IPS-11a (cell line): Measurements from ENCODE around the gene CGB1.
A peak's percentile ranks its signal among the peaks of the same experiment; 100 is the strongest.
"Not testable (repeated sequence)": the region's sequence is repeated elsewhere in the genome, so short reads cannot be mapped to it uniquely, and the experiment has no call there.

Source experiments
- H3K4me3 ChIP-seq: one replicate; pipeline ENCODE4 v1.5.1; 2013; ENCODE audit warnings: low read depth, low read length, control low read depth

The CGB1 gene

GRCh38 chr19:49059053-49059452 lies 22.4 kb upstream of the CGB1 start:
- H3K4me3 ChIP-seq, result no peak overlapping the region

DNA sequence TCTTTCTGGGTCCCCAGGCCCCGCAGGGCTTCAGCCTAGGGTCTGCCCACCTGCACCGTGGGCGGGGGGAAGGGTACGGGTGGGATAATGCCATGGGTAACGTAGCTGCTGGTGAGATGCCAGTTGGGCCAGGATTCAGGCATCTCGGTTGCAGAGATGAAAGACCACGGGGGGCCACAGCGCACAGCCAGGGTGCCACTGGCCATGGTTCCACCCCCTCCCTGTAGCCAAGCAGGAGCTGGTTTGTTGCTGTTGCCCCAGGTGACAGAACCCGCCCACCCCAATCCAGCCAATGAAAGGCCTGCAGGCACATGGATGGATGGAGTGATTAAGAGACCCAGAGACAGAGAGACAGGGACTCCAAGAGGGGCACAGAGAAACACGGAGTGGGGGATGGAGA lies 21.9 kb upstream of the CGB1 start:
- no peak overlapping the region for H3K4me3 ChIP-seq

GRCh38 chr19:49057636-49058234 lies 21.0 kb upstream of the CGB1 start, which contains the start of gene CGB7:
Gene CGB7, minus strand, starts transcription at chr19:49057749. Its CDS starts 2,374 bp downstream, at chr19:49055375.
- H3K4me3 ChIP-seq, result peak within 1 kb of the TSS; percentile 37

- not testable (repeated sequence) for H3K4me3 ChIP-seq
Observed at GRCh38 chr19:49056902-49057596, 20.4 kb upstream of the CGB1 start.

GRCh38 chr19:49056101-49056901 lies 19.6 kb upstream of the CGB1 start:
- H3K4me3 ChIP-seq, result peak overlapping the region; percentile 37

GRCh38 chr19:49050376-49051033 lies 13.8 kb upstream of the CGB1 start:
- not testable (repeated sequence) for H3K4me3 ChIP-seq

GRCh38 chr19:49049834-49050233 lies 13.1 kb upstream of the CGB1 start:
- H3K4me3 ChIP-seq, result not testable (repeated sequence)

- H3K4me3 ChIP-seq, result not testable (repeated sequence)
Observed at GRCh38 chr19:49049011-49049410, 12.3 kb upstream of the CGB1 start, which contains the start of gene CGB8. Gene CGB8, minus strand, starts transcription at chr19:49049111. Its CDS starts 372 bp downstream, at chr19:49048739.

GRCh38 chr19:49043548-49043947 lies 6.9 kb upstream of the CGB1 start, which contains the start of gene CGB5:
Gene CGB5, plus strand, starts transcription at chr19:49043848. Its CDS starts 362 bp downstream, at chr19:49044210.
- H3K4me3 ChIP-seq, result not testable (repeated sequence)

GRCh38 chr19:49042666-49043065 lies 6.0 kb upstream of the CGB1 start:
- not testable (repeated sequence) for H3K4me3 ChIP-seq

DNA sequence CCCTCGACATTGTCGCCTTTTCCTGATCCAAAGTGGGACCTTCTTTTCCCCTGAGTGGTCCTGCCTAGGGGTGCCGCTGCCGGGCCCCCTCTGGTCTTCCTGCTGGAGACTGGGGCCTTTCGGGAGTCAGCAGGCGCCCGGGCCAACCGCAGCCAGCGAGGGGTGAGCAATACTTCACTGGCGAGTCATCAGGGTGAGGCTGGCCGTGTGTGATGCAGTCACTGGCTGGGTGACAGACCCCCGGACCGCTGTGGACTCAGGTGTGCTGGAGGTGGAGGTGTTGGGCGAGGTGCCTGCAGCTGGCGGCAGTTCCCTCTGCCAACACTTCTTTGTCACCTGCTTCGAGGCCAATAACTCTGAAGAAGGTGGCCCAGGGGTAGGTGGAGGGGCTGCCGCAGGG lies 5.5 kb upstream of the CGB1 start:
- H3K4me3 ChIP-seq, result no peak overlapping the region

GRCh38 chr19:49039736-49040135 lies 3.0 kb upstream of the CGB1 start:
- H3K4me3 ChIP-seq, result not testable (repeated sequence)

DNA sequence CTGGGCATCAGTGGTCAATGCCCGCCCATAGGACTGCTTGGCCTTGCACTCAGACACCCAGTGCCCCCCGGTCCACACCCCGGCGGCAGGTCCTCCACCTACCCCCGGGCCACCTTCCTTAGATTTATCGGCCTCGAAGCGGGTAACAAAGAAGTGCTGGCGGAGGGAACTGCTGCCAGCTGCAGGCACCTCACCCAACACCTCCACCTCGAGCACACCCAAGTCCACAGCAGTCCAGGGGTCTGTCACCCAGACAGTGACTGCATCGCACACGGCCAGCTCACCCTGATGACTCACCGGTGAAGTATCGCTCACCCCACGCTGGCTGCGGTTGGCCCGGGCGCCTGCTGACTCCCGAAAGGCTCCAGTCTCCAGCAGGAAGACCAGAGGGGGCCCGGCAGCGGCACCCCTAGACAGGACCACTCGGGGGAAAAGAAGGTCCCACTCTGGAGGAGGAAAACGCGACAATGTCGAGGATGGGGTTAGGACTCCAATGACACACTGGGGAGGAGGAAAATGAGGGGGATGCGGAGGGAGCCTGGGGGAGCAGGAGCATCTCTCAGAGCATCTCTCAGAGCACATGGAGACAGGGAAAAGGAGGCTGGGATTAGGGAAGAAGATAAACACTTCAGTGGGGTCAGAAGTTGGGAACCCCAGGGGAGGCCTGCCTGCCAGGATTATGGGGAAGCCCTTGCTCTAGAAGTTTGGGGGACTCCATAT lies 2.0 kb upstream of the CGB1 start:
- not testable (repeated sequence) for H3K4me3 ChIP-seq

- not testable (repeated sequence) for H3K4me3 ChIP-seq
Observed at GRCh38 chr19:49038111-49038510, 1.4 kb upstream of the CGB1 start.

DNA sequence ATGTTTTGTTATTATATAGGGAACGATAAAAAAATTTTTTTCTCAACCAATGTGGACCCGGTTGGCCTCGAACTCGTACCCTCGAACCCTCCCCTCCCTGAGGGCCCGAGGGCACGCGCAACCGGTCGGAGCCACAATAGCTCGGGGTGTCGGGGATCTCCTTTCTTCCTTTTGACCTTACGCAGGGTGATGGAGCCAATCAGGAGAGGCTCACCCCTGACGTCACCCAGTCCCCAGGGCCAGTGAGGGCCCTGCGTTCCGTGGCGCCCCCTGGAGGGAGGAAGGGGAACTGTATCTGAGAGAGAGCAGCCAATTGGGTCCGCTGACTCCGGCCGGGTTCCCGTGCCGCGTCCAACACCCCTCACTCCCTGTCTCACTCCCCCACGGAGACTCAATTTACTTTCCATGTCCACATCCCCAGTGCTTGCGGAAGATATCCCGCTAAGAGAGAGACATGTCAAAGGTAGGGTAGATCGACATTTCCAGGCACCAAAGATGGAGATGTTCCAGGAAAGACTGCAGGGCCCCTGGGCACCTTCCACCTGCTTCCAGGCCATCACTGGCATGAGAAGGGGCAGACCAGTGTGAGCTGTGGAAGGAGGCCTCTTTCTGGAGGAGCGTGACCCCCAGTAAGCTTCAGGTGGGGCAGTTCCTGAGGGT lies 4.9 kb downstream of the CGB1 start, which contains the start of gene CGB2:
CGB2 (plus strand) TSS at position 249 of the 660 bp plus-strand sequence; CDS start at position 455, 206 bp downstream.
- not testable (repeated sequence) for H3K4me3 ChIP-seq

DNA sequence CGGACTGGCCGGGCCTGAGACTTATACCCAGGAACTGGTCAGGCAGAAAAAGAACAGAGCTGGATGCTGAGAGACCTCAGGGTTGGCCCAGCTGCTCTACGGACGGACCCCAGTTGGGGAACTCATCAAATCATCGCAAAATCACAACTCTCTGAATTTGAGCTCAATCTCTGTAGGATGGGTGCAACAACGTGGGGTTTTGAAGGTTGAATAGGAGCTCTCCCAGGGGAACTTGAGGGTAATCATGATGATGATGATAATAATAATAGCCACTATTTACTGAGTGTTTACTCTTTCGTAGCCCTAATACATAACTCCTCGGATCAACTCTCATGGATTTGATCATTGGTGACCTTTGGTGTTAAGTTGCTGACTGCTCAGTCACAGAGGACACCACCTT lies 6.4 kb downstream of the CGB1 start:
- H3K4me3 ChIP-seq, result not testable (repeated sequence)

DNA sequence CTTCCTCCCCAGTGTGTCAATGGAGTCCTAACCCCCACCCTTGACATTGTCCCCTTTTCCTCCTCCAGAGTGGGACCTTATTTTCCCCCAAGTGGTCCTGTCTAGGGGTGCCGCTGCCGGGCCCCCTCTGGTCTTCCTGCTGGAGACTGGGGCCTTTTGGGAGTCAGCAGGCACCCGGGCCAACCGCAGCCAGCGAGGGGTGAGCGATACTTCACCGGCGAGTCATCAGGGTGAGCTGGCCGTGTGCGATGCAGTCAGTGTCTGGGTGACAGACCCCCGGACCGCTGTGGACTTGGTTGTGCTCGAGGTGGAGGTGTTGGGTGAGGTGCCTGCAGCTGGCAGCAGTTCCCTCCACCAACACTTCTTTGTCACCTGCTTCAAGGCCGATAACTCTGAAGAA lies 6.9 kb downstream of the CGB1 start:
- H3K4me3 ChIP-seq, result not testable (repeated sequence)

GRCh38 chr19:49028686-49029085 lies 8.0 kb downstream of the CGB1 start:
- not testable (repeated sequence) for H3K4me3 ChIP-seq

- not testable (repeated sequence) for H3K4me3 ChIP-seq
Observed at GRCh38 chr19:49025599-49025998, 11.1 kb downstream of the CGB1 start.

GRCh38 chr19:49025088-49025487 lies 11.6 kb downstream of the CGB1 start:
- not testable (repeated sequence) for H3K4me3 ChIP-seq
